ENCODE data around the gene COG2. TPM values are rescaled to one million over a fixed set of nuclear protein-coding genes. Genes with fewer than 3 reads are reported as not detected.

Gene COG2
- total RNA-seq, 6 experiments from 2014 or later = 17.0 to 23.0 (median 20.6) TPM

- no peak overlapping the region for H3K4me3 Mint-ChIP-seq
- H3K36me3 Mint-ChIP-seq (ENCODE audit: low read depth) = no peaks in the 10 kb centered on the region
- peaks cover 24% of the 10 kb centered on the region for H3K27me3 Mint-ChIP-seq (ENCODE audit: insufficient read depth)
- DNase-seq = no peak
- H3K27ac Mint-ChIP-seq = no peak overlapping the region
- H3K4me1 Mint-ChIP-seq (ENCODE audit: low read depth) = no peaks in the 10 kb centered on the region
- TF ChIP-seq, protein P1, sequence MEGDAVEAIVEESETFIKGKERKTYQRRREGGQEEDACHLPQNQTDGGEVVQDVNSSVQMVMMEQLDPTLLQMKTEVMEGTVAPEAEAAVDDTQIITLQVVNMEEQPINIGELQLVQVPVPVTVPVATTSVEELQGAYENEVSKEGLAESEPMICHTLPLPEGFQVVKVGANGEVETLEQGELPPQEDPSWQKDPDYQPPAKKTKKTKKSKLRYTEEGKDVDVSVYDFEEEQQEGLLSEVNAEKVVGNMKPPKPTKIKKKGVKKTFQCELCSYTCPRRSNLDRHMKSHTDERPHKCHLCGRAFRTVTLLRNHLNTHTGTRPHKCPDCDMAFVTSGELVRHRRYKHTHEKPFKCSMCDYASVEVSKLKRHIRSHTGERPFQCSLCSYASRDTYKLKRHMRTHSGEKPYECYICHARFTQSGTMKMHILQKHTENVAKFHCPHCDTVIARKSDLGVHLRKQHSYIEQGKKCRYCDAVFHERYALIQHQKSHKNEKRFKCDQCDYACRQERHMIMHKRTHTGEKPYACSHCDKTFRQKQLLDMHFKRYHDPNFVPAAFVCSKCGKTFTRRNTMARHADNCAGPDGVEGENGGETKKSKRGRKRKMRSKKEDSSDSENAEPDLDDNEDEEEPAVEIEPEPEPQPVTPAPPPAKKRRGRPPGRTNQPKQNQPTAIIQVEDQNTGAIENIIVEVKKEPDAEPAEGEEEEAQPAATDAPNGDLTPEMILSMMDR (IDR thresholded peaks at IDR 0.05) = no peak
- no peaks in the 10 kb centered on the region for H3K9me3 Mint-ChIP-seq
Observed at GRCh38 chr1:230704830-230705229, 62.5 kb downstream of the COG2 start.

DNA sequence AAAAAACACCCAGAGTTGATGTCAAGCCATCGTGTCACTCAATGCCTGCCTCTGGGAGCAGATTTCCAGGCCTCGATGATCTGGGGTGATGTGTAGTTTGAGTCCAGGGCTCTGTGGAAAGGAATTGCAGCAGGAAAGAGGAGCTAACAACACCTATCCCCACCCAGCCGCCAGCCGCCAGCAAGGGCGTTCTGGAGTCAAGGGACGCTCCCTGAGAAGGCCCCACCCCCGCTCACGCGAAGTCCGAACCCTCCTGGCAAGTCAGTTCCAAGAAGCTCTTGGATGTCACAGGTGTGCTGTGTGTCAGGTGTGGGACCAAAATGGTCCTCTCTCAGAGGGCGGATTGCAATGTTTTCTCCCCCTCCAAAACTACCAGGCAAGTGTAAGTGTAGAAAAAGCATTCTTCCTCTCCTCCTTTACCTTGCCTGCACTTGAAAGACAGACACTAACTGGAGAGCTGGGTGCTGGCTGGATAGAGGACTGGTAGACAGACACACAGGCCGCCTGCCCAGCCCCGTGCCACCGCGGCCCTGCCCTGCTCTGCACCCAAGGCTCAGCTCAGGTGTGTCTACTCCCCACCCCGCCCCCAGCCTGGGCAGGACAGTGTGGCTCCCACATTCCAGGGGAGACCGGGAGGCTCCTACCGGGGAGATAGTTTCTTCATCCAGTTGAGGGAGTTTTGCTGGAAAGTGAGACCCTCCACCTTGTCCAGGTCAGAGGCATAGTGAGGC is 63.2 kb downstream of the COG2 start:
- no peak for DNase-seq
- Mint-ChIP-seq H3K4me1 (ENCODE audit: low read depth) (no peaks in the 10 kb centered on the region), H3K36me3 (ENCODE audit: low read depth) (no peaks in the 10 kb centered on the region), H3K27ac (no peak overlapping the region), H3K9me3 (no peaks in the 10 kb centered on the region), H3K4me3 (no peak overlapping the region), H3K27me3 (ENCODE audit: insufficient read depth) (peaks cover 24% of the 10 kb centered on the region)
- TF ChIP-seq, protein P1 (IDR thresholded peaks at IDR 0.05) = no peak

DNA sequence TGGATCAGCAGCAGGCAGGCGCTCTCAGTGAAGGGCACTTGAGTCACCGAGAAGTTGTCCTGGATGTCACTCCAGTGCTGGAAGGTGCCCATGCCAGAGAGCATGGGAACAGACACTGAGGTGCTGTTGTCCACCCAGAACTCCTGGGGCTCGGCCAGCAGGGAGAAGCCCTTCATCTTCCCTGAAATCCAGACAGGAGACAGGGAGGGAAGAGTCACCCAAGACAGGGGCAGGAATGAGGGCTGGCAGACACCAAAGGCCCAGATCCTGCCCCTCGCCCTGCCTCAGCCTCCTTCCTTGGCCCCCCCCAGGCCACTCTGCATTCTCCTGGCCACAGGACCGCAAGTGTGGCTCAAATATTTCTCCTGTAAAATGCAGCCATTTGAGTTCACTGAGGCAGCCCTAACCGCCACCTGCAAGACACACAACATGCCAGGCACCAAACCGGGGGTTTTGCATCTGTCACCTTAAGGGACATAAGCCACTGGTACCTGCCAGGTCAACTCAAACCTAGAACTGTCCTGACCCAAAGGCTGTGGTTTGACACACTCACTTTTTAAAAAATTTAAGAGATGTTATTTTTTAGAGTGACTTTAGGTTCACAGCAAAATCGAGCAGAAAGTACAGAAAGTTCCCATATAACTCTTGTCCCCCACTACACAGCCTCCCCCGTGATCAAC is 63.9 kb downstream of the COG2 start:
- H3K27me3 Mint-ChIP-seq (ENCODE audit: insufficient read depth) = peaks cover 28% of the 10 kb centered on the region
- no peak for DNase-seq

GRCh38 chr1:230706887-230707731 is 64.8 kb downstream of the COG2 start:
- Mint-ChIP-seq H3K4me3 (no peak overlapping the region), H3K4me1 (ENCODE audit: low read depth) (no peaks in the 10 kb centered on the region), H3K27me3 (ENCODE audit: insufficient read depth) (peaks cover 28% of the 10 kb centered on the region), H3K36me3 (ENCODE audit: low read depth) (no peaks in the 10 kb centered on the region), H3K27ac (no peak overlapping the region), H3K9me3 (no peaks in the 10 kb centered on the region)
- TF ChIP-seq, protein P1 (IDR thresholded peaks at IDR 0.05) = no peak
- DNase-seq = no peak

More for the DNA sequence above, 63.9 kb downstream of the COG2 start:
- no peaks in the 10 kb centered on the region for H3K36me3 Mint-ChIP-seq (ENCODE audit: low read depth)
- no peak overlapping the region for H3K27ac Mint-ChIP-seq
- TF ChIP-seq, protein P1 (IDR thresholded peaks at IDR 0.05) = no peak
- no peak overlapping the region for H3K4me3 Mint-ChIP-seq
- H3K9me3 Mint-ChIP-seq = no peaks in the 10 kb centered on the region
- no peaks in the 10 kb centered on the region for H3K4me1 Mint-ChIP-seq (ENCODE audit: low read depth)

- no peak for DNase-seq
- Mint-ChIP-seq H3K4me1 (ENCODE audit: low read depth) (no peaks in the 10 kb centered on the region), H3K36me3 (ENCODE audit: low read depth) (no peaks in the 10 kb centered on the region), H3K27me3 (ENCODE audit: insufficient read depth) (peaks cover 28% of the 10 kb centered on the region), H3K9me3 (no peaks in the 10 kb centered on the region), H3K4me3 (no peak overlapping the region), H3K27ac (no peak overlapping the region)
- TF ChIP-seq, protein P1 (IDR thresholded peaks at IDR 0.05) = no peak
Observed at GRCh38 chr1:230707732-230708630, 65.7 kb downstream of the COG2 start.

All from HFFc6 (cell line).